HepG2 (cell line): ENCODE results near the gene UVSSA. TPM values are rescaled to one million over a fixed set of nuclear protein-coding genes. Genes with fewer than 3 reads are reported as not detected.
A peak's percentile ranks its signal among the peaks of the same experiment; 100 is the strongest.

Source experiments
- CENPX ChIP-seq: sonication (generic); formaldehyde crosslinking; IDR thresholded peaks from 2 replicates; pipeline ENCODE4 v1.9.0; 2021; ENCODE audit warnings: mild to moderate bottlenecking, missing genetic modification reagents, moderate library complexity
- GATAD1 ChIP-seq: IDR thresholded peaks from 2 replicates; pipeline ENCODE4 v1.6.1; 2016; ENCODE audit warnings: missing genetic modification reagents, missing compliant biosample characterization
- MAZ ChIP-seq, 2 experiments: sonication (generic) in 1 of 2; formaldehyde crosslinking in 1 of 2; IDR thresholded peaks; 2 replicates each; pipeline versions ENCODE4 v1.5.0 to v1.6.1; 2012 to 2020; ENCODE audit warnings: low read depth in 2 of 2, mild to moderate bottlenecking in 2 of 2, borderline replicate concordance in 1 of 2, improper control_type of control experiment in 1 of 2, low read length in 1 of 2, missing genetic modification reagents in 1 of 2, moderate library complexity in 1 of 2
- MEIS1 ChIP-seq: sonication (generic); formaldehyde crosslinking; IDR thresholded peaks from 2 replicates; pipeline ENCODE4 v1.9.0; 2021; ENCODE audit warnings: mild to moderate bottlenecking, missing genetic modification reagents, moderate library complexity, borderline replicate concordance
- MLXIP ChIP-seq: sonication (generic); formaldehyde crosslinking; IDR thresholded peaks from 2 replicates; pipeline ENCODE4 v1.9.0; 2021; ENCODE audit warnings: missing genetic modification reagents, borderline replicate concordance
- MYC ChIP-seq: sonication (generic); formaldehyde crosslinking; IDR thresholded peaks from 2 replicates; pipeline ENCODE4 v1.9.0; 2021; ENCODE audit warnings: missing genetic modification reagents, borderline replicate concordance
- SALL1 ChIP-seq: sonication (generic); formaldehyde crosslinking; IDR thresholded peaks from 2 replicates; pipeline ENCODE4 v1.8.0; 2022; ENCODE audit warnings: mild to moderate bottlenecking, missing genetic modification reagents
- XRCC5 ChIP-seq: fragments of 200-400 bp; formaldehyde crosslinking; optimal IDR thresholded peaks from 2 replicates; pipeline ENCODE3; 2017; ENCODE audit warnings: mild to moderate bottlenecking, low read length
- ZBTB38 ChIP-seq: sonication (generic); formaldehyde crosslinking; IDR thresholded peaks from 2 replicates; pipeline ENCODE4 v1.5.1; 2020; ENCODE audit warnings: mild to moderate bottlenecking, missing genetic modification reagents
- ZMYM3 ChIP-seq: sonication (generic); formaldehyde crosslinking; IDR thresholded peaks from 2 replicates; pipeline ENCODE4 v1.5.1; 2020; ENCODE audit warnings: mild to moderate bottlenecking, missing genetic modification reagents
- ZNF331 ChIP-seq: sonication (generic); formaldehyde crosslinking; IDR thresholded peaks from 2 replicates; pipeline ENCODE4 v1.4.0; 2020; ENCODE audit warnings: missing genetic modification reagents
- ZNF672 ChIP-seq: sonication (generic); formaldehyde crosslinking; IDR thresholded peaks from 2 replicates; pipeline ENCODE4 v1.8.1; 2022; ENCODE audit warnings: missing genetic modification reagents
- ZSCAN29 ChIP-seq: sonication (generic); formaldehyde crosslinking; conservative IDR thresholded peaks from 2 replicates; pipeline ENCODE4 v1.4.0; 2020; ENCODE audit warnings: mild to moderate bottlenecking, missing genetic modification reagents
- polyA plus RNA-seq, 8 experiments: library from polyadenylated mRNA; depleted of rRNA in 3 of 8; stranded (reverse) in 7 of 8; unstranded in 1 of 8; fragments of >200 nt; fragmentation: Illumina TruSeq in 4 of 8; extraction: Trizol in 4 of 8; gene quantifications; 2 replicates each; pipeline versions ENCODE4 v1.2.1 to v1.2.3, GENCODE V29; 2011 to 2016; ENCODE audit warnings: low read depth in 4 of 8, missing spikeins in 1 of 8, mixed read lengths in 1 of 8; ENCODE audit not compliant: insufficient read depth in 1 of 8
- total RNA-seq, 5 experiments: library from RNA; depleted of rRNA; stranded (reverse); fragments of >200 nt; fragmentation: Illumina TruSeq; extraction: Trizol; gene quantifications; 2 replicates each; pipeline ENCODE4 v1.2.3, GENCODE V29; 2016; ENCODE audit warnings: low read depth in 1 of 5
- TF ChIP-seq, protein P1 (sequence below): sonication (generic); formaldehyde crosslinking; IDR thresholded peaks from 2 replicates; pipeline ENCODE4 v1.4.0; 2020; ENCODE audit warnings: mild to moderate bottlenecking, missing genetic modification reagents
- TF ChIP-seq, protein P2 (sequence below): sonication (generic); formaldehyde crosslinking; IDR thresholded peaks from 2 replicates; pipeline ENCODE4 v1.4.0; 2020; ENCODE audit warnings: missing genetic modification reagents
- TF ChIP-seq, protein P3 (sequence below): sonication (generic); formaldehyde crosslinking; IDR thresholded peaks from 2 replicates; pipeline ENCODE4 v1.8.1; 2023; ENCODE audit warnings: mild to moderate bottlenecking, missing genetic modification reagents, borderline replicate concordance
- TF ChIP-seq, protein P4 (sequence below): sonication (generic); formaldehyde crosslinking; IDR thresholded peaks from 2 replicates; pipeline ENCODE4 v1.5.1; 2020; ENCODE audit warnings: mild to moderate bottlenecking, missing genetic modification reagents, moderate library complexity

The UVSSA gene
- total and polyA plus RNA-seq, 2 of the 13 experiments (the other 11 are each of a cell fraction or from before 2014, with no cell fraction given) = 4.6 to 8.4 TPM

DNA sequence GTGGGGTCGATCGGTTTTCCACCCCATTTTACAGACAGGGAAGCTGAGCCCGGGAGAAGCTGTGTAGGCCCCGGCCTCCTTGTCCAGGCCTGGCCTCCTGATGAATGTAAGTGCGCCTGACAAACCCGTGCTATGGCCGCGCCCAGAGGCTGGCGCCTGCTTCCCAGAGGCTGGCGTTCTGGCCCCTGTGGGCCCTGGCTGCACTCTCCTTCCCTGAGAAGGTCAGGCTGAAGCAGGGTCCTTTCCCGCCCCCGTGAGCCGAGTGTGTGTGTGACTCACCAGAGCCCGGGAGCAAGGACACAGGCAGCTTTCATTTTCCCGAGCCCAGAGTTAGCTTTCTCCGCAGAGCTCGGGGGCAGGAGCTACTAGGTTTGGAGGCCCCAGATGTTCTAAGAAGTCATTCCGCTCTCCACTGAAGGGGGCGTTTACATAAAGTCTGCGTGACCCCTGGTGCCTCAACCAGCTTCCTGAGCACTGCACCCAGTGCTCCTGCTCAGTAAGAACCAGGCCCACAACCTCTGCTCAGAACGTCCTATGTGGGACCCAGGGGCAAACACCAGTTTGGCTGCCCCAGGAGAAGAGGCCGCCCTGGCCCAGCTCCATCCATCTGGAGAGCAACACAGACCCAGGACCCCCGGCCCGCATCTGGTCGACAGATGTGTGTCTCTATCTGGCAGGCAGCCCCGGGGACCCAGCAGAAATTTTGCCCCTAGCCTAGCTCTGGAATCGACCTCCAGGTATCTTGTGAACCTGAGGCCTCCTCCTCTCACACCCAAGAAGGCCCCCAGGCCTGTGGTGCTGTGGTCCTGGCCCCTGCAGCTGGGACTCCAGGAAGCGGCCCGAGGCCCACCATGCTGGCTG is 13.6 kb downstream of the UVSSA start (continued):
- TF ChIP-seq, protein P1, sequence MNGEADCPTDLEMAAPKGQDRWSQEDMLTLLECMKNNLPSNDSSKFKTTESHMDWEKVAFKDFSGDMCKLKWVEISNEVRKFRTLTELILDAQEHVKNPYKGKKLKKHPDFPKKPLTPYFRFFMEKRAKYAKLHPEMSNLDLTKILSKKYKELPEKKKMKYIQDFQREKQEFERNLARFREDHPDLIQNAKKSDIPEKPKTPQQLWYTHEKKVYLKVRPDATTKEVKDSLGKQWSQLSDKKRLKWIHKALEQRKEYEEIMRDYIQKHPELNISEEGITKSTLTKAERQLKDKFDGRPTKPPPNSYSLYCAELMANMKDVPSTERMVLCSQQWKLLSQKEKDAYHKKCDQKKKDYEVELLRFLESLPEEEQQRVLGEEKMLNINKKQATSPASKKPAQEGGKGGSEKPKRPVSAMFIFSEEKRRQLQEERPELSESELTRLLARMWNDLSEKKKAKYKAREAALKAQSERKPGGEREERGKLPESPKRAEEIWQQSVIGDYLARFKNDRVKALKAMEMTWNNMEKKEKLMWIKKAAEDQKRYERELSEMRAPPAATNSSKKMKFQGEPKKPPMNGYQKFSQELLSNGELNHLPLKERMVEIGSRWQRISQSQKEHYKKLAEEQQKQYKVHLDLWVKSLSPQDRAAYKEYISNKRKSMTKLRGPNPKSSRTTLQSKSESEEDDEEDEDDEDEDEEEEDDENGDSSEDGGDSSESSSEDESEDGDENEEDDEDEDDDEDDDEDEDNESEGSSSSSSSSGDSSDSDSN = peak; percentile 86
- TF ChIP-seq ZBTB38 (CRISPR knock-in tag) (peak; percentile 85), MEIS1 (CRISPR knock-in tag) (no peak), XRCC5 (peak; percentile 46), ZMYM3 (CRISPR knock-in tag) (peak; percentile 74; the same call in 1 of the 2 replicates), ZNF672 (CRISPR knock-in tag) (no peak), SALL1 (CRISPR knock-in tag) (peak; percentile 11; the same call in 1 of the 2 replicates), CENPX (no peak), MAZ (IDR thresholded peaks at IDR 0.05; ENCODE audit: borderline replicate concordance, low read depth, low read length) (no peak), MAZ (CRISPR knock-in tag; IDR thresholded peaks at IDR 0.05; ENCODE audit: low read depth) (no peak), ZSCAN29 (CRISPR knock-in tag) (no peak), ZNF331 (CRISPR knock-in tag) (0 out of 2 replicates have a peak, but pooled peaks have one; percentile 14), MYC (CRISPR knock-in tag) (peak; percentile 35; the same call in 1 of the 2 replicates), MLXIP (CRISPR knock-in tag) (no peak), GATAD1 (CRISPR knock-in tag) (no peak)
- TF ChIP-seq, protein P2, sequence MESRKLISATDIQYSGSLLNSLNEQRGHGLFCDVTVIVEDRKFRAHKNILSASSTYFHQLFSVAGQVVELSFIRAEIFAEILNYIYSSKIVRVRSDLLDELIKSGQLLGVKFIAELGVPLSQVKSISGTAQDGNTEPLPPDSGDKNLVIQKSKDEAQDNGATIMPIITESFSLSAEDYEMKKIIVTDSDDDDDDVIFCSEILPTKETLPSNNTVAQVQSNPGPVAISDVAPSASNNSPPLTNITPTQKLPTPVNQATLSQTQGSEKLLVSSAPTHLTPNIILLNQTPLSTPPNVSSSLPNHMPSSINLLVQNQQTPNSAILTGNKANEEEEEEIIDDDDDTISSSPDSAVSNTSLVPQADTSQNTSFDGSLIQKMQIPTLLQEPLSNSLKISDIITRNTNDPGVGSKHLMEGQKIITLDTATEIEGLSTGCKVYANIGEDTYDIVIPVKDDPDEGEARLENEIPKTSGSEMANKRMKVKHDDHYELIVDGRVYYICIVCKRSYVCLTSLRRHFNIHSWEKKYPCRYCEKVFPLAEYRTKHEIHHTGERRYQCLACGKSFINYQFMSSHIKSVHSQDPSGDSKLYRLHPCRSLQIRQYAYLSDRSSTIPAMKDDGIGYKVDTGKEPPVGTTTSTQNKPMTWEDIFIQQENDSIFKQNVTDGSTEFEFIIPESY (CRISPR knock-in tag) = peak; percentile 98
- TF ChIP-seq, protein P3, sequence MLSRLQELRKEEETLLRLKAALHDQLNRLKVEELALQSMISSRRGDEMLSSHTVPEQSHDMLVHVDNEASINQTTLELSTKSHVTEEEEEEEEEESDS (CRISPR knock-in tag) = no peak
- TF ChIP-seq, protein P4, sequence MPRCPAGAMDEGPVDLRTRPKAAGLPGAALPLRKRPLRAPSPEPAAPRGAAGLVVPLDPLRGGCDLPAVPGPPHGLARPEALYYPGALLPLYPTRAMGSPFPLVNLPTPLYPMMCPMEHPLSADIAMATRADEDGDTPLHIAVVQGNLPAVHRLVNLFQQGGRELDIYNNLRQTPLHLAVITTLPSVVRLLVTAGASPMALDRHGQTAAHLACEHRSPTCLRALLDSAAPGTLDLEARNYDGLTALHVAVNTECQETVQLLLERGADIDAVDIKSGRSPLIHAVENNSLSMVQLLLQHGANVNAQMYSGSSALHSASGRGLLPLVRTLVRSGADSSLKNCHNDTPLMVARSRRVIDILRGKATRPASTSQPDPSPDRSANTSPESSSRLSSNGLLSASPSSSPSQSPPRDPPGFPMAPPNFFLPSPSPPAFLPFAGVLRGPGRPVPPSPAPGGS (CRISPR knock-in tag) = no peak
